Cardiac muscle cell (in vitro differentiated cells and primary cell): ENCODE measurements around the gene RREB1. TPM values are rescaled to one million over a fixed set of nuclear protein-coding genes. Genes with fewer than 3 reads are reported as not detected.
"Not testable (repeated sequence)": the region's sequence is repeated elsewhere in the genome, so short reads cannot be mapped to it uniquely, and the experiment has no call there.

Experiments used
- DNase-seq, 2 donors: peaks; one replicate each; pipeline versions ENCODE4 v3.0.0 to v3.0.0-alpha.2; 2010 to 2017; ENCODE audit warnings: low read depth in 1 of 2, low spot score in 1 of 2
- H3K27ac ChIP-seq: fragments of 200-600 bp; sonication (generic); 2 replicates; pipeline ENCODE4 v1.5.1; 2016
- H3K27me3 ChIP-seq: fragments of 200-600 bp; sonication (generic); 2 replicates; pipeline ENCODE4 v1.6.0; 2016; ENCODE audit warnings: control low read depth
- H3K36me3 ChIP-seq: fragments of 200-600 bp; sonication (generic); 2 replicates; pipeline ENCODE4 v1.5.1; 2016; ENCODE audit warnings: control low read depth
- H3K4me1 ChIP-seq: fragments of 200-600 bp; sonication (generic); 2 replicates; pipeline ENCODE4 v1.8.1; 2017; ENCODE audit warnings: low read depth, mild to moderate bottlenecking, mixed run types
- H3K4me3 ChIP-seq: fragments of 200-600 bp; sonication (generic); 2 replicates; pipeline ENCODE4 v1.5.1; 2016; ENCODE audit warnings: mild to moderate bottlenecking
- H3K9me3 ChIP-seq: fragments of 200-600 bp; sonication (generic); 2 replicates; pipeline ENCODE4 v1.5.1; 2017; ENCODE audit warnings: low read depth, mild to moderate bottlenecking, control low read depth
- polyA plus RNA-seq: library from polyadenylated mRNA; unstranded; fragments of >200 nt; fragmentation: Nextera tagmentation; extraction: Ambion mirVana; gene quantifications from 2 replicates; pipeline ENCODE4 v1.2.1, GENCODE V29; 2016
- total RNA-seq: library from RNA; depleted of rRNA; stranded (reverse); fragments of >200 nt; gene quantifications from 2 replicates; pipeline ENCODE4 v1.2.3, GENCODE V29; 2016
- TF ChIP-seq, protein P1 (sequence below): IDR thresholded peaks from 2 replicates; pipeline ENCODE4 v1.5.1; 2012; ENCODE audit warnings: low read depth, mild to moderate bottlenecking, low read length

Gene RREB1
- total and polyA plus RNA-seq, 2 experiments from 2014 or later: 15.4 to 55.3 TPM

DNA sequence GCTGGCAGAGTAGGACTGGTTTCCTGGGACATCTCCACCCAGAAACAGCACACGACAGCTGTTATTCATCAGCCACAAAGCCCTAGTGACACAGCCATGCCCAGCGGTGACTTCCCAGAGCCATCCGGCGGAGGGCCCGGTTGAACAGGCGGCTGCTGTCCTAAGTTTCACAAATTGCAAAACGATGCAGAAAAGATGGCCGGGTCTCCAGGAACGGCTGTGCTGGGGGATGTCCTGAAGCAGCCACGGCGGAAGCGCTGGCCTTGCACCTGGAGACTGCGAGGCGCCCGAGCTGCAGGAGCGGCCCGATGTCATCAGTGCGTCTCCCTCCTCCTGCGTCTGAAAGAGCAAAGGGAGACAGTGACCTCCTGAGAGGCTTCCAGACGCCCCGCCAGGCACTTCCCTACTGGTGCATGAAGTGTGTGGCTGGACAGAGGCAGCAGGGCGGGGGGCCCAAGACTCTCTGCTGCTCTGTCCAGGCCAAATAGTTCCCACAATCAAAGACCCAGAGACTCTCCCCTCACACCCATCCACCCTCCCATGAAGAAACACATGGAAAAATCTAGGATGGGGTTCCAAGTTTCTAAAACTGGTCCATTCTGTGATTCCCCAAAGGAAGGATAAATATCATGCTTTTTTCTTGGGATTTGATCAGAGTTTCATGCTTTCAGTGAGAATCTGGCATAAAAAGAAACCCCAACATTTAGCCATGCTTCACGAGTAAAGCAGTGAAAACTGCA lies 161.2 kb downstream of the RREB1 start:
- TF ChIP-seq, protein P1, sequence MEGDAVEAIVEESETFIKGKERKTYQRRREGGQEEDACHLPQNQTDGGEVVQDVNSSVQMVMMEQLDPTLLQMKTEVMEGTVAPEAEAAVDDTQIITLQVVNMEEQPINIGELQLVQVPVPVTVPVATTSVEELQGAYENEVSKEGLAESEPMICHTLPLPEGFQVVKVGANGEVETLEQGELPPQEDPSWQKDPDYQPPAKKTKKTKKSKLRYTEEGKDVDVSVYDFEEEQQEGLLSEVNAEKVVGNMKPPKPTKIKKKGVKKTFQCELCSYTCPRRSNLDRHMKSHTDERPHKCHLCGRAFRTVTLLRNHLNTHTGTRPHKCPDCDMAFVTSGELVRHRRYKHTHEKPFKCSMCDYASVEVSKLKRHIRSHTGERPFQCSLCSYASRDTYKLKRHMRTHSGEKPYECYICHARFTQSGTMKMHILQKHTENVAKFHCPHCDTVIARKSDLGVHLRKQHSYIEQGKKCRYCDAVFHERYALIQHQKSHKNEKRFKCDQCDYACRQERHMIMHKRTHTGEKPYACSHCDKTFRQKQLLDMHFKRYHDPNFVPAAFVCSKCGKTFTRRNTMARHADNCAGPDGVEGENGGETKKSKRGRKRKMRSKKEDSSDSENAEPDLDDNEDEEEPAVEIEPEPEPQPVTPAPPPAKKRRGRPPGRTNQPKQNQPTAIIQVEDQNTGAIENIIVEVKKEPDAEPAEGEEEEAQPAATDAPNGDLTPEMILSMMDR: no peak
- no peaks in the 10 kb centered on the region for H3K4me1 ChIP-seq
- no peaks in the 10 kb centered on the region for H3K9me3 ChIP-seq
- no peaks in the 10 kb centered on the region for H3K27me3 ChIP-seq
- H3K4me3 ChIP-seq: no peak overlapping the region
- H3K27ac ChIP-seq: no peak overlapping the region
- H3K36me3 ChIP-seq: no peaks in the 10 kb centered on the region
- DNase-seq: no peak

DNA sequence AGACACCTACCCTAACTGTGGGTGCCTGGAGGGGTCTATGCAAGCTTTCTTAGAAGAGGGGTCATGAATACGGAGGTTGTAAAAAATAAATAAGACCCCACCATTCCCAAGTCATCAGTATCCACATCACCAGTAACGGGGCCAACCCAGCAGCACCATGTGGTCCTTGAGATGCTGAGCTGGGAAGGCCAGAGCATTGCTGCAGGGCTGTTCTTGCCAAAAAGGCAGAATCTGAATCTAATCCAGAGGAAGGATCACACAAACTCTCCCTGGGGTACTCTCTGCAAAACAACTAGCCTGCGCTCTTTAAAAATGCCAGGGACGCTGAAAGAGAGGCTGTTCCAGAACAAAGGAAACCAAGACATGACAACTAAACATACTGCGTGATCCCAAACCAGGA lies 162.1 kb downstream of the RREB1 start:
- H3K27me3 ChIP-seq: no peaks in the 10 kb centered on the region
- no peaks in the 10 kb centered on the region for H3K36me3 ChIP-seq
- H3K9me3 ChIP-seq: no peaks in the 10 kb centered on the region
- H3K4me1 ChIP-seq: no peaks in the 10 kb centered on the region
- H3K27ac ChIP-seq: no peak overlapping the region
- H3K4me3 ChIP-seq: no peak overlapping the region
- DNase-seq: no peak
- TF ChIP-seq, protein P1: no peak

DNA sequence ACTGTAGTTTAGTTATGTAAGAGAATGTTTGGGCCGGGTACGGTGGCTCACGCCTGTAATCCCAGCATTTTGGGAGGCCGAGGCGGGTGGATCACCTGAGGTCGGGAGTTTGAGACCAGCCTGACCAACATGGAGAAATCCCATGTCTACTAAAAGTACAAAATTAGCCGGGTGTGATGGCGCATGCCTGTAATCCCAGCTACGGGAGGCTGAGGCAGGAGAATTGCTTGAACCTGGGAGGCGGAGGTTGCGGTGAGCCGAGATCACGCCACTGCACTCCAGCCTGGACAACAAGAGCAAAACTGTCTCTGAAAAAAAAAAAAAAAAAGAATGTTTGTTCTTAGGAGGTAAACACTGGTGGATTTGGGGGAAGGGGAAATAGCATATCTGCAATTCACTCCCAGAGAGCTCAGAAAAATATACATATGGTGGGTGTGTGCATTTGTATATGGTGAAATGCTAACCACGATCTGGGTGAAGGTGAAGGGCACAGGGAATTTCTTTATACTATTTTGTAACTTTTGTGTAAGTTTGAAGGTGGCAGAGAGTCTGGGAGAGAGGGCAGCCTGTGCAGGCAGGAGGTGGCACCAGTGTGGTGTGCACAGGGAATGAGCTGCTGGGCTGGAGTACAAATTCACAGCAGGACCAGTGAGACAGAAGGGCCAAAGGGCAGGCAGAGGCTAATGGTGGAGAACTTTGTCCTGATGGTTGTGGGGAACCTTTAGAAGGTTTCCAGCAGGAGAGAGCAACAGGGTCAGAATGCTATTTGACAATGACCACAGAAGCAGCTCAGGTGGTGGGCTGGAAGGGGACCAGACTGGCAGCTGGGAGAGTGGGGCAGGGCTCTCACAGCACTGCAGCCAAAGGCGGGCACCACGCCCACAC lies 162.8 kb downstream of the RREB1 start:
- Histone ChIP-seq H3K27me3 (no peaks in the 10 kb centered on the region), H3K4me1 (no peaks in the 10 kb centered on the region), H3K4me3 (no peak overlapping the region), H3K27ac (no peak overlapping the region), H3K36me3 (no peaks in the 10 kb centered on the region), H3K9me3 (no peaks in the 10 kb centered on the region)
- TF ChIP-seq, protein P1: no peak
- no peak for DNase-seq

DNA sequence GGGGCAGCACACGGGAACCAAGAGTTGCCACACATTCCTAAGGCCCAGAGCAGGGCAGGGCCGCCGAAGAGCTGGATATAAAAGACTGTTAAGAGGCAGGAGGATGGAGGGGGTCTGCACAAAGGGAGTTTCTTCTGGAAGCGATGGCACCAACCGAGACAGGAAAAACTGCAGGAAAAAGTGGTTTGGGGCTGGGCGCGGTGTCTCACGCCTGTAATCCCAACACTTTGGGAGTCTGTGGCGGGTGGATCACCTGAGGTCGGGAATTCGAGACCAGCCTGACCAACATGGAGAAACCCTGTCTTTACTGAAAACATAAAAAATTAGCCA lies 163.4 kb downstream of the RREB1 start:
- H3K4me1 ChIP-seq: no peaks in the 10 kb centered on the region
- H3K4me3 ChIP-seq: no peak overlapping the region
- no peaks in the 10 kb centered on the region for H3K9me3 ChIP-seq
- H3K27ac ChIP-seq: no peak overlapping the region
- DNase-seq: no peak
- H3K36me3 ChIP-seq: no peaks in the 10 kb centered on the region
- no peaks in the 10 kb centered on the region for H3K27me3 ChIP-seq
- TF ChIP-seq, protein P1: no peak

DNA sequence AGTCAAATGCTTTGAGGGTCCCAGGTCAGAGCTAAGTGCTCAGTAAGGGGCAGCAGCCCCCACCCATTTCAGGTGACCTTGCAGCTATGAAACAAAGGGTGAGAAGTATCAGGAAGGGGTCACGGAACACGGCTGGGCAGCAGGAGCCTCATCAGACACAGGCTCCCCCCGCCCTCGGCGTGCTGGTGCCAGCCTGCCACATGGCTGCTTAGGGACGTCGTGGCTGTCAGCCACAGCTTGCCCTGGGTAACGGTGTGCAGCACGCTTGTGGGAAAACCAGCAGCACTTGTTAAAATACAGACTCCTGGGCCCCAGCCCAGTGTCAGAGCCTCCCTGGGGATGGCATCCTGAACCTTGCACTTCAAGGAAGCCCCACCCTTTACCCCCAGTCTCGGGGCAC lies 165.9 kb downstream of the RREB1 start:
- TF ChIP-seq, protein P1: no peak
- DNase-seq: no peak
- Histone ChIP-seq H3K4me3 (no peak overlapping the region), H3K4me1 (no peaks in the 10 kb centered on the region), H3K36me3 (no peaks in the 10 kb centered on the region), H3K27ac (no peak overlapping the region), H3K27me3 (no peaks in the 10 kb centered on the region), H3K9me3 (no peaks in the 10 kb centered on the region)

DNA sequence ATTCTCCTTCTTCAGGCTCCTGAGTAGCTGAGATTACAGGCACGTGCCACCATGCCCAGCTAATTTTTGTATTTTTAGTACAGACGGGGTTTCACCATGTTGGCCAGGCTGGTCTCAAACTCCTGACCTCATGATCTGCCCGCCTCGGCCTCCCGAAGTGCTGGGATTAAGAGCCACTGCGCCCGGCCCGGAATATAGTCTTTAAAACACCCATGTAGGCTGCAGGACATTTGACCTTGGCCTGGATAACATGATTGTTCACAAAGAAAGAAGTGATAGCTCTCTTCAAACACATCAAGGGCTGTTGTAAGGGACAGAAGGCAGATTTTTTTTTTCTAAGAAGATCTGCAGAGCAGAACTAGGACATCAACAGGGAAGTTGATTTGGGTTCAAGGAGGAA lies 166.8 kb downstream of the RREB1 start:
- H3K27ac ChIP-seq, H3K4me1 ChIP-seq, H3K4me3 ChIP-seq, DNase-seq, H3K9me3 ChIP-seq, H3K27me3 ChIP-seq, H3K36me3 ChIP-seq: not testable (repeated sequence)
